HepG2 (cell line): ENCODE data around the gene HEXIM1. TPM values are rescaled to one million over a fixed set of nuclear protein-coding genes. Genes with fewer than 3 reads are reported as not detected.

ENCODE experiments used
- ARID4A ChIP-seq: sonication (generic); formaldehyde crosslinking; IDR thresholded peaks from 2 replicates; pipeline ENCODE4 v1.5.0; 2020; ENCODE audit warnings: mild to moderate bottlenecking, missing genetic modification reagents, borderline replicate concordance
- ATF5 ChIP-seq: sonication (generic); formaldehyde crosslinking; IDR thresholded peaks from 2 replicates; pipeline ENCODE4 v1.4.0; 2020; ENCODE audit warnings: mild to moderate bottlenecking, low read depth, missing genetic modification reagents
- CC2D1A ChIP-seq: sonication (generic); formaldehyde crosslinking; IDR thresholded peaks from 2 replicates; pipeline ENCODE4 v1.8.1; 2023; ENCODE audit warnings: mild to moderate bottlenecking, missing genetic modification reagents
- GTF3A ChIP-seq: sonication (generic); formaldehyde crosslinking; conservative IDR thresholded peaks from 2 replicates; pipeline ENCODE4 v1.4.0; 2020; ENCODE audit warnings: mild to moderate bottlenecking, missing genetic modification reagents
- HNF1B ChIP-seq: sonication (generic); formaldehyde crosslinking; IDR thresholded peaks from 2 replicates; pipeline ENCODE4 v1.5.1; 2020; ENCODE audit warnings: mild to moderate bottlenecking, moderate library complexity, missing genetic modification reagents
- MAFF ChIP-seq: IDR thresholded peaks from 2 replicates; pipeline ENCODE4 v1.6.1; 2011; ENCODE audit warnings: low read depth, low read length, improper control_type of control experiment
- PLRG1 ChIP-seq: fragments of 450-650 bp; conservative IDR thresholded peaks from 2 replicates; pipeline ENCODE4 v1.6.1; 2016
- RARA ChIP-seq: IDR thresholded peaks from 2 replicates; pipeline ENCODE4 v1.6.1; 2016; ENCODE audit warnings: missing genetic modification reagents, missing compliant biosample characterization
- RBAK ChIP-seq: sonication (generic); formaldehyde crosslinking; IDR thresholded peaks from 2 replicates; pipeline ENCODE4 v1.5.1; 2020; ENCODE audit warnings: mild to moderate bottlenecking, missing genetic modification reagents
- REST ChIP-seq, 2 experiments: IDR thresholded peaks; 2 replicates each; pipeline ENCODE4 v1.6.1; 2011 to 2012; ENCODE audit warnings: low read length in 2 of 2, borderline replicate concordance in 1 of 2, low read depth in 1 of 2, mild to moderate bottlenecking in 1 of 2, moderate library complexity in 1 of 2
- TEAD3 ChIP-seq: optimal IDR thresholded peaks from 2 replicates; pipeline ENCODE3; 2016; ENCODE audit warnings: borderline replicate concordance
- ZNF30 ChIP-seq: sonication (generic); formaldehyde crosslinking; IDR thresholded peaks from 2 replicates; pipeline ENCODE4 v1.5.0; 2020; ENCODE audit warnings: mild to moderate bottlenecking, missing genetic modification reagents
- ZNF580 ChIP-seq: IDR thresholded peaks from 2 replicates; pipeline ENCODE4 v1.6.1; 2016; ENCODE audit warnings: low read depth, borderline replicate concordance
- ZNF784 ChIP-seq: sonication (generic); formaldehyde crosslinking; IDR thresholded peaks from 2 replicates; pipeline ENCODE4 v1.5.1; 2020; ENCODE audit warnings: missing genetic modification reagents, mild to moderate bottlenecking, borderline replicate concordance
- ZXDC ChIP-seq: sonication (generic); formaldehyde crosslinking; IDR thresholded peaks from 2 replicates; pipeline ENCODE4 v1.5.0; 2020; ENCODE audit warnings: mild to moderate bottlenecking, missing genetic modification reagents
- polyA plus RNA-seq, 8 experiments: library from polyadenylated mRNA; depleted of rRNA in 3 of 8; stranded (reverse) in 7 of 8; unstranded in 1 of 8; fragments of >200 nt; fragmentation: Illumina TruSeq in 4 of 8; extraction: Trizol in 4 of 8; gene quantifications; 2 replicates each; pipeline versions ENCODE4 v1.2.1 to v1.2.3, GENCODE V29; 2011 to 2016; ENCODE audit warnings: low read depth in 4 of 8, missing spikeins in 1 of 8, mixed read lengths in 1 of 8; ENCODE audit not compliant: insufficient read depth in 1 of 8
- total RNA-seq, 5 experiments: library from RNA; depleted of rRNA; stranded (reverse); fragments of >200 nt; fragmentation: Illumina TruSeq; extraction: Trizol; gene quantifications; 2 replicates each; pipeline ENCODE4 v1.2.3, GENCODE V29; 2016; ENCODE audit warnings: low read depth in 1 of 5

HEXIM1 gene
- total and polyA plus RNA-seq, 2 of the 13 experiments (the other 11 are each of a cell fraction or from before 2014, with no cell fraction given): 10.5 to 16.6 TPM

GRCh38 chr17:45113424-45113754 is 34.9 kb upstream of the HEXIM1 start (continued):
- no peak for TF ChIP-seq REST (IDR thresholded peaks at IDR 0.05; ENCODE audit: borderline replicate concordance in 1 of 2, low read depth in 1 of 2, low read length in 2 of 2)
- no peak for TF ChIP-seq ATF5 (CRISPR knock-in tag)
- TF ChIP-seq MAFF: no peak
- TF ChIP-seq GTF3A (CRISPR knock-in tag): 0 out of 2 replicates have a peak, but pooled peaks have one; percentile 56
- TF ChIP-seq CC2D1A: no peak
- no peak for TF ChIP-seq HNF1B (CRISPR knock-in tag)
- TF ChIP-seq RARA (CRISPR knock-in tag): peak; percentile 93
- no peak; the same call in 1 of the 2 replicates for TF ChIP-seq ARID4A
- TF ChIP-seq PLRG1: no peak
- no peak for TF ChIP-seq ZNF784 (CRISPR knock-in tag)
- TF ChIP-seq ZNF580 (CRISPR knock-in tag): 0 out of 2 replicates have a peak, but pooled peaks have one; percentile 13
- TF ChIP-seq RBAK: no peak
- no peak for TF ChIP-seq ZNF30 (CRISPR knock-in tag)
- TF ChIP-seq ZXDC: no peak
- peak; percentile 50 for TF ChIP-seq TEAD3 (CRISPR knock-in tag)
